ENCODE data around the gene CARNS1.
"Not testable (repeated sequence)": the region's sequence is repeated elsewhere in the genome, so short reads cannot be mapped to it uniquely, and the experiment has no call there.

Gene CARNS1

DNA sequence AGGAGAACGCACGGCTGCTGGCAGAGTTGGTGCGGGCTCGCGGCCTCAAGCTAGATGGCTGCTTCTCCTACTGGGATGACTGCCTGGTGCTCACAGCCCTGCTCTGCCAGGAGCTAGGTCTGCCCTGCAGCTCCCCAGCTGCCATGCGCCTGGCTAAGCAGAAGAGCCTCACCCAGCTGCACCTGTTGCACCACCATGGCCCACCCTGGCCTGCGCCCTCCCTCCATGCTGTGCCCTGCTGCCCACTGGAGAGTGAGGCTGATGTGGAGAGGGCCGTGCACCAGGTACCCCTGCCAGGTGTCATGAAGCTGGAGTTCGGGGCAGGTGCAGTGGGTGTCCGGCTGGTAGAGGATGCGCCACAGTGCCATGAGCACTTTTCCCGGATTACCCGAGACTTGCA, 8.0 kb downstream of the CARNS1 start:
- Histone ChIP-seq H3K27ac (no peak overlapping the region), H3K4me3 (no peak overlapping the region), H3K36me3 (ENCODE audit: insufficient read depth, low read length) (no peaks in the 10 kb centered on the region), H3K9me3 (ENCODE audit: low read depth, low read length) (no peaks in the 10 kb centered on the region), H3K9ac (ENCODE audit: insufficient read length) (no peak overlapping the region)
- no peak for DNase-seq (ENCODE audit: low read depth, low spot score)
- TF ChIP-seq POLR2AphosphoS5 (IDR thresholded peaks at IDR 0.05; ENCODE audit: borderline replicate concordance, low read depth, low read length) = no peak
- TF ChIP-seq EZH2 (IDR thresholded peaks at IDR 0.05) = no peak
- TF ChIP-seq FOXP2 (optimal IDR thresholded peaks at IDR 0.05; ENCODE audit: control extremely low read depth, extremely low read length, insufficient read depth) = no peak

DNA sequence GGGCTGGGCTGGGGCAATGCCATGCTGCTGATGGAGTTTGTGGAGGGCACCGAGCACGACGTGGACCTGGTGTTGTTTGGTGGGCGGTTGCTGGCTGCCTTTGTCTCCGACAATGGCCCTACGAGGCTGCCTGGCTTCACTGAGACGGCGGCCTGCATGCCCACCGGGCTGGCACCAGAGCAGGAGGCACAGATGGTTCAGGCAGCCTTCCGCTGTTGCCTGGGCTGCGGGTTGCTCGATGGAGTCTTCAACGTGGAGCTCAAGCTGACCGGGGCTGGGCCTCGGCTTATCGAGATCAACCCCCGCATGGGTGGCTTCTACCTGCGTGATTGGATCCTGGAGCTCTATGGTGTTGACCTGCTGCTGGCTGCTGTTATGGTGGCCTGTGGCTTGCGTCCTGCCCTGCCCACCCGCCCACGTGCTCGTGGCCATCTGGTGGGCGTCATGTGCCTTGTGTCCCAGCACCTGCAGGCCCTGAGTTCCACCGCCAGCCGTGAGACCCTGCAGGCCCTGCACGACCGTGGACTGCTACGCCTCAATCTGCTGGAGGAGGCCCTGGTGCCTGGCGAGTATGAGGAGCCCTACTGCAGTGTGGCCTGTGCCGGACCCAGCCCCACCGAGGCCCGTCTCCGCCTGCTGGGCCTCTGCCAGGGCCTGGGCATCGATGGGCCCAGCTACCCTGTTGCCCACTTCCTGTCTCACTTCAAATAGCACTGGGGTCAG, 8.6 kb downstream of the CARNS1 start:
- no peak for TF ChIP-seq POLR2AphosphoS5 (IDR thresholded peaks at IDR 0.05; ENCODE audit: borderline replicate concordance, low read depth, low read length)
- TF ChIP-seq EZH2 (IDR thresholded peaks at IDR 0.05) = no peak
- no peak for TF ChIP-seq FOXP2 (optimal IDR thresholded peaks at IDR 0.05; ENCODE audit: control extremely low read depth, extremely low read length, insufficient read depth)
- Histone ChIP-seq H3K9me3 (ENCODE audit: low read depth, low read length) (no peaks in the 10 kb centered on the region), H3K9ac (ENCODE audit: insufficient read length) (no peak overlapping the region), H3K36me3 (ENCODE audit: insufficient read depth, low read length) (no peaks in the 10 kb centered on the region), H3K4me3 (no peak overlapping the region), H3K27ac (no peak overlapping the region)
- no peak for DNase-seq (ENCODE audit: low read depth, low spot score)

DNA sequence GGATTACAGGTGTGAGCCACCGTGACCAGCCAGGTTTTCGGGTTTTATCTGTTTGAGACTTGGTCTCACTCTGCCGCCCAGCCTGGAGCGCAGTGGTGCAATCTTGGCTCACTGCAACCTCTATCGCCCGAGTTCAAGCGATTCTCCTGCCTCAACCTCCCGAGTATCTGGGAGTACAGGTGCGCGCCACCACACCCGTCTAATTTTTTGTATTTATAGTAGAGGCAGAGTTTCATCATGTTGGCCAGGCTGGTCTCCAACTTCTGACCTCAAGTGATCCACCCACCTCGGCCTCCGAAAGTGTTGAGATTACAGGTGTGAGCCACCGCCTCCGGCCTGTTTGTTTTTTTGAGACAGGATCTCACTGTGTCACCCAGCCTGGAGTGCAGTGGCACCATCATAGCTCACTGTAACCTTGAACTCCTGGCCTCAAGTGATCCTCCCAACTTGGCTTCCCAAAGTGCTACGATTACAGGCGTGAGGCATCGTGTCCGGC, 11.9 kb downstream of the CARNS1 start:
- not testable (repeated sequence) for H3K36me3 ChIP-seq (ENCODE audit: insufficient read depth, low read length); H3K9me3 ChIP-seq (ENCODE audit: low read depth, low read length); H3K9ac ChIP-seq (ENCODE audit: insufficient read length); H3K4me3 ChIP-seq; DNase-seq (ENCODE audit: low read depth, low spot score); H3K27ac ChIP-seq

DNA sequence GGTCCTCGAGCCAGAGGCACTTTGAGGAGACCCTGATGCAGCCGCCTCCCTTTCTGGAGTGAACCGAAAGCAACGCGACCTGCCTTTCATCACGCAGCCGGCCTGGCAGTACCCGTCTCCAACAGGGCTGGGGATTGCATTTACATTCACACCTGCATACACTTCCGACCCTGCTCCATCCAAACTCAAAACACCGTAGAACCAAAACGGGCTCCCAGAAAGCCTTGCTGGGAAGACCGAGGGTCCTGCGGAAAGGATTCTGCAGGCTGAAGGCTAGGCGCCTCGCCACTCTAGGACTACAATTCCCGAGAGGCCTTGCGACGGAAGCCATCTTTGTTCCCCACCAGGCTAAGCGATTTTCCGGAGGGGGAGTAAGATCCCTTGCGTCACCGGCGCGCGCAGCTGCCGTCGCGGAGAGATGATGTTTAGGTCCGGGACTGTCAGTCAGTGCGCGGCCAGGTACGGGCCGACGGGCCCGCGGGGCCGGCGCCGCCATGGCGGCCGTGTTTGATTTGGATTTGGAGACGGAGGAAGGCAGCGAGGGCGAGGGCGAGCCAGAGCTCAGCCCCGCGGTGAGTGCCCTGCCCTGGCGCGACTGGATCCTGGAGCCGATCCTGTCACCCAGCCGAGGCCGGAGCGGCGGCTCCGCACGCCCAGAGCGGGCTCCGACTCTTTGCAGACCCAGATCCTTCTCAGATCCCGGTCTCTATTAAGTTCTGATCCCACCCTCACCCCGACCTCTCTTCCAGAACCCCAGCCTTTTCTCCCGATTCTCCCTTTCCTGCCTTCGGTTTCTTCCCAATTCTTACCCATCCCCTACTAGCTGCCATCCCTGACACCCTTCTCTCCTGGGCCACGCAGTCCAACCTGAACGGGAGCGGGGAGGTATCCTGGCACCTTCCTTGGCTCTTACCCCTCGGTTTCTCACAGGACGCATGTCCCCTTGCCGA, 12.8 kb downstream of the CARNS1 start, which contains the start of gene RPS6KB2:
RPS6KB2 (plus strand) TSS at position 443 of the 950 bp plus-strand sequence; CDS start at position 495, 52 bp downstream.
- no peaks in the 10 kb centered on the region for H3K9me3 ChIP-seq (ENCODE audit: low read depth, low read length)
- peaks cover 15% of the 10 kb centered on the region; the same call in 1 of the 2 replicates for H3K36me3 ChIP-seq (ENCODE audit: insufficient read depth, low read length)
- TF ChIP-seq FOXP2 (optimal IDR thresholded peaks at IDR 0.05; ENCODE audit: control extremely low read depth, extremely low read length, insufficient read depth) (no peak), POLR2AphosphoS5 (IDR thresholded peaks at IDR 0.05; ENCODE audit: borderline replicate concordance, low read depth, low read length) (peak; percentile 89), EZH2 (IDR thresholded peaks at IDR 0.05) (no peak)
- DNase-seq (ENCODE audit: low read depth, low spot score) = peak; percentile 81
- peak within 1 kb of the TSS; percentile 43; the same call in 1 of the 2 replicates for H3K27ac ChIP-seq
- H3K9ac ChIP-seq (ENCODE audit: insufficient read length) = peak within 1 kb of the TSS; percentile 88
- peak within 1 kb of the TSS; percentile 88 for H3K4me3 ChIP-seq

DNA sequence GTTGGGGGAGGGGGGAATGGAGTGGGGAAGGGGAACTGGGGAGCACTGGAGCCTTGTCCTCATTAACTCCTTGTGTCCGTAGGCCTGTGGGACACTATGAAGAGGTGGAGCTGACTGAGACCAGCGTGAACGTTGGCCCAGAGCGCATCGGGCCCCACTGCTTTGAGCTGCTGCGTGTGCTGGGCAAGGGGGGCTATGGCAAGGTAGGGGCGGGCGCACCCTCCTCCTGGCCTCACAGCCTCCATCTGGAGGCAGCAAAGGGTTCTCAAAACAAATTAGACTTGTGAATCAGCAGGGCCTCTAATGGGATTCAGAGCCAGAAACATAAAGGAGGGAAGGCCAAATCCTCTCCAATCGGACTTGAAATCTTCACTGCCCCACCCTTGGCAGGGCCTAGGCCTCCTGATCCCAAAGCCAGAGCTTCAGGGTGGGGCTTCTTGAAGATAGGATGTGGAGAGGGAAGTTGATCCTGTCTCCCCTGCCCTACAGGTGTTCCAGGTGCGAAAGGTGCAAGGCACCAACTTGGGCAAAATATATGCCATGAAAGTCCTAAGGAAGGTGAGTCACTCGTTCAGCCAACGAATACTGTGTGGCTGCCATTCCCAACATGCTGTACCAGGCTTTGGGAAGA, 13.7 kb downstream of the CARNS1 start:
- H3K27ac ChIP-seq = no peak overlapping the region
- TF ChIP-seq EZH2 (IDR thresholded peaks at IDR 0.05) (no peak), FOXP2 (optimal IDR thresholded peaks at IDR 0.05; ENCODE audit: control extremely low read depth, extremely low read length, insufficient read depth) (no peak), POLR2AphosphoS5 (IDR thresholded peaks at IDR 0.05; ENCODE audit: borderline replicate concordance, low read depth, low read length) (no peak)

DNA sequence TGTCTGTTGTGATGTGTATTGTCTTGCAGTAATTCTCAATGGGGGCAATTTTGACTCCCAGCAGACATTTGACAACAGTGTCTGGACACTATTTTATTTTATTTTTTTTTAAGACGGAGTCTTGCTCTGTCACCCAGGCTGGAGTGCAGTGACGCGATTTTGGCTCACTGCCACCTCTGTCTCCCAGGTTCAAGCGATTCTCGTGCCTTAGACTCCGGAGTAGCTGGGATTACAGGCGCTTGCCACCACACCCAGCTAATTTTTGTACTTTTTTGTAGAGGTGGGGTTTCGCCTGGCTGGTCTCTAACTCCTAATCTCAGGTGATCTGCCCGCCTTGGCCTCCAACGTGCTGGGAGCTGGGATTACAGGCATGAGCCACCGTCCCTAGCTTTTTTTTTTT, 14.2 kb downstream of the CARNS1 start:
- Histone ChIP-seq H3K27ac (no peak overlapping the region), H3K9ac (ENCODE audit: insufficient read length) (no peak overlapping the region)
- DNase-seq (ENCODE audit: low read depth, low spot score) = no peak

More for the DNA sequence above, 13.7 kb downstream of the CARNS1 start:
- no peak for DNase-seq (ENCODE audit: low read depth, low spot score)
- Histone ChIP-seq H3K36me3 (ENCODE audit: insufficient read depth, low read length) (peaks cover 18% of the 10 kb centered on the region; the same call in 1 of the 2 replicates), H3K9ac (ENCODE audit: insufficient read length) (peak overlapping the region; percentile 88), H3K9me3 (ENCODE audit: low read depth, low read length) (no peaks in the 10 kb centered on the region), H3K4me3 (peak overlapping the region; percentile 88)

DNA sequence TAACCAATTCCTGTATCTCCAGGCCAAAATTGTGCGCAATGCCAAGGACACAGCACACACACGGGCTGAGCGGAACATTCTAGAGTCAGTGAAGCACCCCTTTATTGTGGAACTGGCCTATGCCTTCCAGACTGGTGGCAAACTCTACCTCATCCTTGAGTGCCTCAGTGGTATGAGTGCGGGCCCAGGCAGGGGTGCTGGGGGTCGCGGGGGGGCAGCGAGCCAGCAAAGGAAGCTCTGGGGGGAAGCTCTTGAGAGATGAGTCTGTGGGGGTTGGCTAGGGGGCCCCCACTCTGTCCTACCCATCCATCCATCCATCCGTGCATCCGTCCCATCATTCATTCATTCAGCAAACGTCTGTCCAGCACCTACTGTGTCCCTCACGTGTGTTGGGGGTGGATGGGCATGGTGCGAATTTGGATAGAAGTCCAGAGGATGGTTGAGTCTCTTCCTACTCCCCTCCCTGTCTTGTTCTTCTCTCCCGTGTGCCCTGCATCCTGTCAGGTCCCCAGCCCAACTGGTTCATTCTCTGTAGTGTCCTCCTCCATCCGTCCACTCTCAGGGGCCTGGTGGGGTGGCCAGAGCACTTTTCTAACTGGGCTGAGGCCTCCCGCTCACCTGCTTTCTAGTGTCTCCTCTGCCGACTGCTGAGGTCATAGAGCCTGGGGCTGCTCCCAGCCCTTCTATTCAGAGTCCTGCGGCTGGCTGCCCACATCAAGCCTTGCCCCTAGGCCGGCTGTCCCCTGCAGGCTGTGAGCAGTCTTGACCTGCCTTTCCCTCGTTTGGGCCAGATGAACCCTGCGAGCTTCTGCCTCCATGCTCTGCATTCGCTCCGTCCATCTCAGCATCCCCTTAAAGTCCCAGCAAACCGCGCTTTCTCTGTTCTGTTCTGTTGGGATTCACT, 16.1 kb downstream of the CARNS1 start:
- Histone ChIP-seq H3K36me3 (ENCODE audit: insufficient read depth, low read length) (peaks cover 18% of the 10 kb centered on the region; the same call in 1 of the 2 replicates), H3K27ac (no peak overlapping the region)
- no peak for DNase-seq (ENCODE audit: low read depth, low spot score)

More for the DNA sequence above, 14.2 kb downstream of the CARNS1 start:
- Histone ChIP-seq H3K9me3 (ENCODE audit: low read depth, low read length) (no peaks in the 10 kb centered on the region), H3K36me3 (ENCODE audit: insufficient read depth, low read length) (peaks cover 18% of the 10 kb centered on the region; the same call in 1 of the 2 replicates), H3K4me3 (no peak overlapping the region)
- TF ChIP-seq EZH2 (IDR thresholded peaks at IDR 0.05) = no peak
- TF ChIP-seq FOXP2 (optimal IDR thresholded peaks at IDR 0.05; ENCODE audit: control extremely low read depth, extremely low read length, insufficient read depth) = no peak
- no peak for TF ChIP-seq POLR2AphosphoS5 (IDR thresholded peaks at IDR 0.05; ENCODE audit: borderline replicate concordance, low read depth, low read length)

More for the DNA sequence above, 16.1 kb downstream of the CARNS1 start:
- TF ChIP-seq FOXP2 (optimal IDR thresholded peaks at IDR 0.05; ENCODE audit: control extremely low read depth, extremely low read length, insufficient read depth) (no peak), POLR2AphosphoS5 (IDR thresholded peaks at IDR 0.05; ENCODE audit: borderline replicate concordance, low read depth, low read length) (no peak), EZH2 (IDR thresholded peaks at IDR 0.05) (no peak)
- Histone ChIP-seq H3K9me3 (ENCODE audit: low read depth, low read length) (no peaks in the 10 kb centered on the region), H3K4me3 (no peak overlapping the region), H3K9ac (ENCODE audit: insufficient read length) (no peak overlapping the region)
